Measurements from ENCODE around the gene APBB1. TPM values are rescaled to one million over a fixed set of nuclear protein-coding genes. Genes with fewer than 3 reads are reported as not detected.
"Not testable (repeated sequence)": the region's sequence is repeated elsewhere in the genome, so short reads cannot be mapped to it uniquely, and the experiment has no call there.

Gene APBB1
- polyA plus RNA-seq, 1 donor from 2014 or later = 21.4 TPM

- Mint-ChIP-seq H3K36me3 (no peaks in the 10 kb centered on the region), H3K27me3 (peaks cover 1% of the 10 kb centered on the region), H3K9me3 (no peaks in the 10 kb centered on the region), H3K4me1 (peaks cover 15 to 31% (median 22%) of the 10 kb centered on the region in 3 donors), H3K4me3 (peak overlapping the region in 3 of 4 donors; percentile 9 to 67 (median 31)), H3K27ac (peak overlapping the region in 2 of 3 donors; percentile 46 to 54)
Observed at GRCh38 chr11:6404342-6405051, 14.4 kb downstream of the APBB1 start.

- H3K4me1 Mint-ChIP-seq = peaks cover 15 to 31% (median 22%) of the 10 kb centered on the region in 3 donors
- H3K27me3 Mint-ChIP-seq = peaks cover 1% of the 10 kb centered on the region
- no peak overlapping the region for H3K27ac Mint-ChIP-seq
- no peak overlapping the region for H3K4me3 Mint-ChIP-seq
- H3K36me3 Mint-ChIP-seq = peaks cover 4% of the 10 kb centered on the region
- peaks cover 0 to 2% (median 0%) of the 10 kb centered on the region in 3 donors for H3K9me3 Mint-ChIP-seq
Observed at GRCh38 chr11:6403539-6403938, 15.4 kb downstream of the APBB1 start.

GRCh38 chr11:6402561-6402981 lies 16.3 kb downstream of the APBB1 start:
- peaks cover 19 to 28% (median 19%) of the 10 kb centered on the region in 3 donors for H3K4me1 Mint-ChIP-seq
- H3K9me3 Mint-ChIP-seq = peaks cover 0 to 2% (median 0%) of the 10 kb centered on the region in 3 donors
- peaks cover 4% of the 10 kb centered on the region for H3K36me3 Mint-ChIP-seq
- H3K27ac Mint-ChIP-seq = peak overlapping the region; percentile 16 to 97 (median 89)
- peak overlapping the region; percentile 3 to 96 (median 68) for H3K4me3 Mint-ChIP-seq
- H3K27me3 Mint-ChIP-seq = peaks cover 1% of the 10 kb centered on the region

GRCh38 chr11:6402061-6402470 lies 16.8 kb downstream of the APBB1 start:
- H3K4me1 Mint-ChIP-seq = peaks cover 17 to 26% (median 18%) of the 10 kb centered on the region in 3 donors
- peaks cover 1% of the 10 kb centered on the region for H3K27me3 Mint-ChIP-seq
- peak overlapping the region; percentile 3 to 96 (median 38) for H3K4me3 Mint-ChIP-seq
- peaks cover 4% of the 10 kb centered on the region for H3K36me3 Mint-ChIP-seq
- H3K9me3 Mint-ChIP-seq = peaks cover 0 to 2% (median 0%) of the 10 kb centered on the region in 3 donors
- peak overlapping the region in 1 of 3 donors; percentile 97 for H3K27ac Mint-ChIP-seq

DNA sequence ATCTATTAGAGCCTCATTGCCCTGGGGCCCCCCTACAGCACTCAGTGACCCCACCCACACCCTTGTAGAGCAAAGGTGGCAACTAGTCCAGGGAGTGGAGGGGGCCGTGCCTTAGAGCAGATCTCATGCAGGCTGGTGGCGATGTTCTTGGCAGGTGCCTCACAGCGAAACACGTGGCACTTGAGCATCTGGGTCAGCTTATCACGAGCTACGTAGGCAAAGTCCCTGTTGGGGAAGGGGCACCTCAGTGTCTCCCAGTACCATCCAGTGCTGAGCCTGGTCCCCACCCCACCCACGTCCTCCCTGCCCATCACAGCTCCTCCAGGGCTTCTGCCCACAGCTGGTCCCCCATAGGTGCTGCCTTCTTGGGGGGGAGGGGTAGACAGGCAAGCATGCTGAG lies 17.4 kb downstream of the APBB1 start:
- Mint-ChIP-seq H3K27ac (no peak overlapping the region), H3K36me3 (peaks cover 4% of the 10 kb centered on the region), H3K27me3 (peaks cover 1% of the 10 kb centered on the region), H3K4me3 (peak overlapping the region in 1 of 4 donors; percentile 79), H3K4me1 (peaks cover 15 to 25% (median 16%) of the 10 kb centered on the region in 3 donors), H3K9me3 (peaks cover 0 to 2% (median 0%) of the 10 kb centered on the region in 3 donors)

DNA sequence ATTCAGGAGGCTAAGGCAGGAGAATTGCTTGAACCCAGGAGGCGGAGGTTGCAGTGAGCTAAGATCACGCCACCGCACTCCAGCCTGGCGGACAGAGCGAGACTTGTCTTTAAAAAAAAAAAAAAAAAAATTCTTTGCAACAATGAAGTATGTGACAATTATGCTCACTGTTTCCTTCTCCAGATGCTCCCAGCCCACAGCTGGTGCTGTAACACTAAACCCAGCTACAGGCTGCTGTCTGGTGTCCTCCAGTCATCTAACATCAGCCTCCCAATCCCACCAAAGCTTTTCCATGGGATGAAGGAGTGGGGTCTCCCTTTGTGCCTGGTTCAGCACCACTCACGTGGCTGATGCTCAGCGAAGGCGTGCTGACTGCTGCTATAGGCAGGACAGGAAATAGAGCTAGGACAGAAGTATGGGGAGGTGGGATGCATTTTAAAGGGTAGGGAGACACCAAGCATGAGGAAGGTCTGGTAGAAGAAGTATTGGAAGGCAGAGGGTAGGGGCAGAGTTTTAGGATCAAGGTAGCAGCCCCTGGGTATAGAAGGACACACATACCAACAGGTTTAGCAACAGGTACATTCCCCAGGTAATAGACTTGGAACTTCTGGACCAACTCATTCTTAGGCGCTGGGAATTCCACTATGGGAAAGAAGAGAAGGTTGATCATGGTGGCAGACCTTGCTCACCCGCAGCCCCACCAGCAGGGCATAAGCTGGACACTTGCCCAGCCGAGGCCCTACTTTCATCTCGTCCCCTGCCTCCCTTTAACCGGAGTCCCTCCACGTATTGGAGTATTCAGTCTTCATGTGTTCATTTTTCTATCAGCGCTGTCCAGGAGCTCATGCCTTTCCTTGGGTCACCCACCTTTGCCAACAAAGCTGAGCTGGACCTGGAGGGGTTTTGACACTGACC lies 18.2 kb downstream of the APBB1 start:
- H3K4me1 Mint-ChIP-seq = peaks cover 15 to 22% (median 17%) of the 10 kb centered on the region in 3 donors
- H3K27ac Mint-ChIP-seq = peak overlapping the region in 1 of 3 donors; percentile 78
- peaks cover 6% of the 10 kb centered on the region for H3K36me3 Mint-ChIP-seq
- H3K4me3 Mint-ChIP-seq = peak overlapping the region in 2 of 4 donors; percentile 34 to 79
- peaks cover 1% of the 10 kb centered on the region for H3K27me3 Mint-ChIP-seq
- peaks cover 0 to 2% (median 0%) of the 10 kb centered on the region in 3 donors for H3K9me3 Mint-ChIP-seq

- peaks cover 0 to 2% (median 0%) of the 10 kb centered on the region in 3 donors for H3K9me3 Mint-ChIP-seq
- peaks cover 6% of the 10 kb centered on the region for H3K36me3 Mint-ChIP-seq
- peaks cover 5 to 8% (median 8%) of the 10 kb centered on the region in 3 donors for H3K4me1 Mint-ChIP-seq
- H3K27ac Mint-ChIP-seq = no peak overlapping the region
- peaks cover 1% of the 10 kb centered on the region for H3K27me3 Mint-ChIP-seq
- H3K4me3 Mint-ChIP-seq = peak overlapping the region in 1 of 4 donors; percentile 51
Observed at GRCh38 chr11:6397636-6398035, 21.3 kb downstream of the APBB1 start.

- peaks cover under 1 to 5% (median 4%) of the 10 kb centered on the region in 3 donors for H3K4me1 Mint-ChIP-seq
- H3K36me3 Mint-ChIP-seq = peaks cover 6% of the 10 kb centered on the region
Observed at GRCh38 chr11:6397156-6397555, 21.7 kb downstream of the APBB1 start.

GRCh38 chr11:6395470-6396060 lies 23.3 kb downstream of the APBB1 start:
- H3K4me3 Mint-ChIP-seq = no peak overlapping the region
- H3K27ac Mint-ChIP-seq = peak overlapping the region in 1 of 3 donors; percentile 64
- peaks cover 6% of the 10 kb centered on the region for H3K36me3 Mint-ChIP-seq
- H3K4me1 Mint-ChIP-seq = peaks cover 2 to 8% (median 8%) of the 10 kb centered on the region in 3 donors
- peaks cover 0 to 2% (median 0%) of the 10 kb centered on the region in 3 donors for H3K9me3 Mint-ChIP-seq
- H3K27me3 Mint-ChIP-seq = no peaks in the 10 kb centered on the region

More at GRCh38 chr11:6397156-6397555, 21.7 kb downstream of the APBB1 start:
- no peaks in the 10 kb centered on the region for H3K27me3 Mint-ChIP-seq
- peaks cover 0 to 2% (median 0%) of the 10 kb centered on the region in 3 donors for H3K9me3 Mint-ChIP-seq
- H3K4me3 Mint-ChIP-seq = peak overlapping the region in 1 of 4 donors; percentile 48
- H3K27ac Mint-ChIP-seq = peak overlapping the region in 1 of 3 donors; percentile 25

GRCh38 chr11:6393989-6394670 lies 24.8 kb downstream of the APBB1 start:
- Mint-ChIP-seq H3K4me3 (peak overlapping the region in 2 of 4 donors; percentile 49 to 81), H3K4me1 (peaks cover 7 to 20% (median 17%) of the 10 kb centered on the region in 3 donors), H3K36me3 (peaks cover 6% of the 10 kb centered on the region), H3K27me3 (no peaks in the 10 kb centered on the region), H3K9me3 (peaks cover 0 to 2% (median 0%) of the 10 kb centered on the region in 3 donors), H3K27ac (peak overlapping the region in 2 of 3 donors; percentile 13 to 41)

GRCh38 chr11:6392251-6392650 lies 26.6 kb downstream of the APBB1 start:
- H3K4me1 Mint-ChIP-seq = peaks cover 7 to 27% (median 18%) of the 10 kb centered on the region in 3 donors
- H3K9me3 Mint-ChIP-seq, H3K27me3 Mint-ChIP-seq, H3K36me3 Mint-ChIP-seq: not testable (repeated sequence)
- peak overlapping the region in 1 of 3 donors; percentile 43 for H3K27ac Mint-ChIP-seq
- peak overlapping the region; percentile 30 to 95 (median 58) for H3K4me3 Mint-ChIP-seq

GRCh38 chr11:6391537-6392134 lies 27.3 kb downstream of the APBB1 start:
- Mint-ChIP-seq H3K9me3 (no peaks in the 10 kb centered on the region), H3K4me1 (peaks cover 7 to 27% (median 18%) of the 10 kb centered on the region in 3 donors)

GRCh38 chr11:6390718-6391469 lies 28.0 kb downstream of the APBB1 start:
- Mint-ChIP-seq H3K4me1 (peaks cover 6 to 27% (median 18%) of the 10 kb centered on the region in 3 donors), H3K9me3 (no peaks in the 10 kb centered on the region), H3K27ac (peak overlapping the region; percentile 92 to 98 (median 96)), H3K27me3 (no peaks in the 10 kb centered on the region), H3K4me3 (peak overlapping the region; percentile 94 to 99 (median 94)), H3K36me3 (no peaks in the 10 kb centered on the region)

More at GRCh38 chr11:6391537-6392134, 27.3 kb downstream of the APBB1 start:
- Mint-ChIP-seq H3K36me3 (peaks cover 2% of the 10 kb centered on the region), H3K27ac (peak overlapping the region; percentile 92 to 98 (median 96)), H3K4me3 (peak overlapping the region; percentile 94 to 99 (median 94)), H3K27me3 (no peaks in the 10 kb centered on the region)

Data from IgD-negative memory B cell (primary cell).